Measurements from ENCODE around the gene SUPT3H.

Gene SUPT3H

GRCh38 chr6:44833248-44833647 lies 544.5 kb downstream of the SUPT3H start:
- no peak for DNase-seq (ENCODE audit: low spot score)

GRCh38 chr6:44831002-44831610 lies 546.6 kb downstream of the SUPT3H start:
- DNase-seq (ENCODE audit: low spot score), result no peak

GRCh38 chr6:44829836-44830235 lies 547.9 kb downstream of the SUPT3H start:
- DNase-seq (ENCODE audit: low spot score), result no peak

GRCh38 chr6:44828780-44829179 lies 549.0 kb downstream of the SUPT3H start:
- no peak for DNase-seq (ENCODE audit: low spot score)

- DNase-seq (ENCODE audit: low spot score), result no peak
Measured at GRCh38 chr6:44826025-44826676, 551.6 kb downstream of the SUPT3H start.

- DNase-seq (ENCODE audit: low spot score), result no peak
Measured at GRCh38 chr6:44825273-44825672, 552.5 kb downstream of the SUPT3H start.

GRCh38 chr6:44824567-44824966 lies 553.2 kb downstream of the SUPT3H start:
- no peak for DNase-seq (ENCODE audit: low spot score)

- no peak for DNase-seq (ENCODE audit: low spot score)
Measured at GRCh38 chr6:44820759-44821158, 557.0 kb downstream of the SUPT3H start.

GRCh38 chr6:44820321-44820720 lies 557.4 kb downstream of the SUPT3H start:
- DNase-seq (ENCODE audit: low spot score), result peak; percentile 7

GRCh38 chr6:44811456-44811855 lies 566.3 kb downstream of the SUPT3H start:
- DNase-seq (ENCODE audit: low spot score), result no peak

- no peak for DNase-seq (ENCODE audit: low spot score)
Measured at GRCh38 chr6:44809258-44809657, 568.5 kb downstream of the SUPT3H start.

GRCh38 chr6:44808148-44808547 lies 569.6 kb downstream of the SUPT3H start:
- DNase-seq (ENCODE audit: low spot score), result no peak

- no peak for DNase-seq (ENCODE audit: low spot score)
Measured at GRCh38 chr6:44806656-44807055, 571.1 kb downstream of the SUPT3H start.

GRCh38 chr6:44805238-44805846 lies 572.4 kb downstream of the SUPT3H start:
- no peak for DNase-seq (ENCODE audit: low spot score)

GRCh38 chr6:44804546-44805159 lies 573.1 kb downstream of the SUPT3H start:
- no peak for DNase-seq (ENCODE audit: low spot score)

GRCh38 chr6:44804016-44804415 lies 573.7 kb downstream of the SUPT3H start:
- DNase-seq (ENCODE audit: low spot score), result no peak

GRCh38 chr6:44800784-44801592 lies 576.7 kb downstream of the SUPT3H start:
- DNase-seq (ENCODE audit: low spot score), result no peak

GRCh38 chr6:44800171-44800783 lies 577.5 kb downstream of the SUPT3H start:
- DNase-seq (ENCODE audit: low spot score), result no peak

- DNase-seq (ENCODE audit: low spot score), result no peak
Measured at GRCh38 chr6:44797746-44798145, 580.0 kb downstream of the SUPT3H start.

GRCh38 chr6:44795326-44795725 lies 582.4 kb downstream of the SUPT3H start:
- no peak for DNase-seq (ENCODE audit: low spot score)

GRCh38 chr6:44789806-44790205 lies 587.9 kb downstream of the SUPT3H start:
- no peak for DNase-seq (ENCODE audit: low spot score)

- no peak for DNase-seq (ENCODE audit: low spot score)
Measured at GRCh38 chr6:44789061-44789460, 588.7 kb downstream of the SUPT3H start.
